HG03354 (cell line): ENCODE data around the gene HIRIP3.

Source experiments
- ATAC-seq: cut with Tn5 transposase; IDR thresholded peaks from one replicate; pipeline ENCODE4 v1.9.1; 2021; ENCODE audit warnings: mild to moderate bottlenecking; ENCODE audit not compliant: unreplicated experiment, poor library complexity, severe bottlenecking

Gene HIRIP3

DNA sequence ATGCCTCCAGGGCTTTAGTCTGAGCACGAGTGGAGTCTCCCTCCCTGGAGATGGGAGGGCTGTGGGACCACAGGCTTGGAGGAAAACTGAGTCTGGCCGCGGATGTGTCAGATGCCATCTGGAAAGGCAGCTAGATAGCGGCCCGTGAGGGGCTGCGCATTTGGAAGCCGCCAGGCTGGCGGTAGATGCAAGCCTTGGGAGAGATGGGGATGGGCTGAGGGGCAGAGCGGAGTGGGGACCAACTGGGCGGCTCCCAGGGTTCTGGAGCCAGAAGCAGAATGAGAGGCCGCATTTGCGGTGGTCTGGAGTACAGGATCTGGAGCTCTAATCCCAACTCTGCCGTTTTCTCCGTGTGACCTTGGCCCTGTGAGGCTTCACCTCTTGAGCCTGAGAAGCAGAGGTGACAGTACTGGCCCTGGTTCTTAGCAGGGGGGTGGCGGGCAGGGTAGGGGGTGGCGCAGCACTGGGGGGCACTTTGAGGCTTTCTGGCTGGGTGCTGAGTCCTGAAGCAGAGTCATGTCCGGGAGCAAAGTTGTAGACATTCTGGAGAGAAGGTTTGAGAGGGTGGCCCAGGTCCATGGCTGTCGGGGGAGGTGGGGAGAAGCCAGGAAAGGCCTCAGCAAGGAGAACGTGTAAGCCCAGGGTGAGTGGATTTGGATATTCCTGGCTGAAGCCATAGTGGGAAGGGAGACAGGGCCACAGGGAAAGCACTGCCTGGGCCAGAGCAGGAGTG, 7.4 kb upstream of the HIRIP3 start:
- ATAC-seq, result no peak

DNA sequence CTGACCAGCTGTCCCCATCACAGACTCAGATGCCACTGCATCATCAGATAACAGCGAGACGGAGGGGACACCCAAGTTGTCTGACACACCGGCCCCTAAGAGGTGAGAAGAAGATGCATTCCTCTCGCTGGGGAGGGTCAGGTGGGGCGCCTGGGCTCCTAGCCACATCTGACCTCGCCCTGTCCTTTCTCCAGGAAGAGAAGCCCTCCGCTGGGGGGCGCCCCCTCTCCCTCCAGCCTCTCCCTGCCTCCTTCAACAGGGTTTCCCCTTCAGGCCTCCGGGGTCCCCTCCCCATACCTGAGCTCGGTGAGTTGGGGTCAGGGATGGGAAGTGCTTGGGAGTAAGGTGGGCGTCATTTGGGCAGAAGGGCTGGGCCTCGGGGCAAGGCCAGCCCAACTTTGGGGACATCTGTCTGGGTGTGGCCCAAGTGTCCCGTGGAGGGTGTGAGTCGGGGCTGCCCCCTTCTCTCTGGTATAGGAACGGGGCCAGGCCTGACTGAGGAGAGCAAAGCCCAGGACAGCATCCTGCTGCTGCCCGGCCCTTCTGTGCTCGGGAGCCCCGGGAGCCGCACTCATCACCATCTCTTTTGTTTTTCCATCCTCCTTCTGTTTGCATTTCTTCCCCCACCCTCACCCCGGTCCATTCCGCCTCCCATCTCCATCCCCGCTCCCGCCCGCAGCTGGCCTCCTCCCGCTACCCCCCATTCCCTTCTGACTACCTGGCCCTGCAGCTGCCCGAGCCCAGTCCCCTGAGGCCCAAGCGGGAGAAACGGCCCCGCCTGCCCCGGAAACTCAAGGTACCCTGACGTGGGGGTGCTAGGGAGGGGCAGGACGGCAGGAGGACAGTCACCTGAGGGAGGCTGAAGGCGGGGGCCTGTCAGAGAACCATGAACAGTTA, 5.6 kb upstream of the HIRIP3 start:
- no peak for ATAC-seq

DNA sequence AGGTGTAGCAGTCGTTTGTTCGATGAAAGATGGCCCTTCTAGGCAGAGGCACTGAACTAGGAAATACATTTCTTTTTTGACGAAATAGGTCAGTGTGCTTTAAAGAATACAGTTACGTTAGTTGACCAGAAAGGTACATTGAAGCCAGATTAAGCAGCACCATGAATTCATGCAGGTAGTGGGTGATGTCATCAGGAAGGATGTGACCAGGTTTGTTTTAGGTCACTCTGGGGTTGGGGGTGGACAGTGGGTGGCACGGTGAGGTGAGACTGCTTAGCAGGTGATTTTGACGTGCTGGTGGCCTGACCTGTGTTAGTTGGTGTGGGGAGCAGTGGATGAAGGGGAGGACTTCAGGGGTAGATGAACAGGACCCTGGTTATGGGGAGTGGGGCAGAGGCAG, 4.2 kb upstream of the HIRIP3 start:
- ATAC-seq, result no peak

DNA sequence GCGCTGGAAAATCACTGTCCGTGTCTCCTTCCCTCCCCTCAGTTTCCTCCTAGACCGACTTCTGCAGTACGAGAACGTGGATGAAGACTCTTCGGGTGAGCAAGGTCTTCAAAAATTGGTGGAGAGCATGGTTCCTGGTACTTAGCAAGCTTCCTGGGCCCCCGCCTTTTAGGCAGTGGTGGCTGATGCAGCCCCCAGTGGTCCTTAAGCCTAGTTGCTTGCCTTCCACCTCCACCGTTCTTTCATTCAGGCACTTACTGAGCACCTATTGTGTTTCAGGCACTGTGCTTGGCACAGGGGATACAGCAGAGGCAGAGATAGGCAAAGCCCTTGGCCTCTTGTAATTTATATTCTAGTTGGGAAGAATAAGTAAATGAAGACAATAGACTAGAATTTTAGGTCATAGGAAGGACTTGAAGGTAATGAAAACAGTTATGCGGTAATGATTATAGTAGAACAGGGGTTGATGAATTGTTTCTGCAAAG, 1.4 kb upstream of the HIRIP3 start:
- ATAC-seq, result no peak

DNA sequence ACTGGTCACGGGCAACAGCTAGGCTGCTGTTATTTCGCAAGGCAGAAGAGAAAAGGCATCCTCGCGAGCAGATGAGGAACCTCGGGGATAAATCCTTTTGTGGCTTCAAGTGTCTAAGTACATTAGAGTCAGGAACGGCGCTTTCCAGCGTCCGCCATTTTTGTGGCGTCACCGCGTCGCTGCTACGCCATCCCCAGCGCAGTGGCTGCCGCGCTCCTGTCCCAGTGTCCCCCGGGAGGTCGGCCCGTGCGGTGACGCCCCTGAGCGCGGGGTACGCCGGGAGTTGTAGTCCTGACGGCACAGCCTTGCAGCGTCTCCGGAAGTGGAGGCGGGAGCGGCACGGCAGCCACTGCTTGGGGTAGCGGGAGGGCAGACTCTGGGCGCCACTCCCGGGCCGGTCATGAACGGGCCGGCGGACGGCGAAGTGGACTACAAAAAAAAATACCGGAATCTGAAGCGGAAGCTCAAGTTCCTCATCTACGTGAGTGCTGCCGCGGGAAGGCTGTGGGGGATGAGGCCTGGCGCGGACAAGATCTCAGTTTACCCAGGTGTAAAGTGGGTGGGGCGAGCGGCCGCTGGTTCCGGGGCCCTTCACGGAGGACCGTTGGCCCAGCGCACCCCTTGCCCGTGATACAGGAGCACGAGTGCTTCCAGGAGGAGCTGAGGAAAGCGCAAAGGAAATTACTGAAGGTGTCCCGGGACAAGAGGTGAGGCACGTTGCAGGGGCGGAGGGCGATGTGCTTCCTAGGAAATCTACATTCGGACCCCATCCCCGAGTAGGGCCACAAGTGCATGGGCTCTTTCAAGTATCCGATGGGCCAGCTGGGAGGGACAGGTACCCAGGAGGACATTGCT, 721 bp upstream of the HIRIP3 start, which contains the start of gene INO80E:
Gene INO80E (plus strand): TSS at position 331 of the 855 bp plus-strand sequence. CDS start 70 bp downstream, at position 401.
- ATAC-seq, result peak; percentile 90

DNA sequence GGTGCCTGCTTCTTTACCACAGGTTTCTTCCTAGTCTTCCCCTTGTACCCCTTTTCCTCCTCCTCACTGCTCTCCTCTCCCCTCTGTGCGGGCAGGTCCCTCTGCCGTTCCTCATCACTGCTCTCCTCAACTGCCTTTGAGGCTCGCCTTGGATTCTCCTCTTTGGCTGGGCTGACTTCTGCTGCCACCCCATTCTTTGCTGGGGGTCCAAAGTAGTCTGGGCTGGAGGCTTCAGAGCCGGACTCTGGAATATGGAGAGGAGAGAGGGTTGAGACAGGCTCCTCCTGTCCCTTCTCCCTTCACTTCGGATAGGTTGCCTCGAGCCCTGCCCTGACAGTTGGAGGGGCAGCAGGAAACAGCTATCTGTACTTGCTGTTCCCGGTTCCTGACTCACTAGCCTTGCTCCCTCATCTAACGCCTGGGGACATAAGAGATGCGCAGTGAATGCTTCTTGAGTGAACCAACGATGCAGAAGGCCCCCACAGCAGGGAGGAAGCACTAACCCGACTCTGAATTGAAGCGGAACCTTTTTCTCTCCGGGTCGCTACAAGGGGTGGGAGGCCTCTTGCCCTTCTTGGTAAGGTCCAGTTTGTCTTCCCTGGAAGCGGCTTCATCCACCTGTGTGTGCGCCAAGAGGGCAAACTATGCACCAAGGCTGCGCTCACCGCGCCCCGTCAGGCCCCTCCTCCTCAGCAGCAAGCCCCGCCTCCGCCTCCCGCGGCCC, 655 bp downstream of the HIRIP3 start:
- ATAC-seq, result peak; percentile 48

DNA sequence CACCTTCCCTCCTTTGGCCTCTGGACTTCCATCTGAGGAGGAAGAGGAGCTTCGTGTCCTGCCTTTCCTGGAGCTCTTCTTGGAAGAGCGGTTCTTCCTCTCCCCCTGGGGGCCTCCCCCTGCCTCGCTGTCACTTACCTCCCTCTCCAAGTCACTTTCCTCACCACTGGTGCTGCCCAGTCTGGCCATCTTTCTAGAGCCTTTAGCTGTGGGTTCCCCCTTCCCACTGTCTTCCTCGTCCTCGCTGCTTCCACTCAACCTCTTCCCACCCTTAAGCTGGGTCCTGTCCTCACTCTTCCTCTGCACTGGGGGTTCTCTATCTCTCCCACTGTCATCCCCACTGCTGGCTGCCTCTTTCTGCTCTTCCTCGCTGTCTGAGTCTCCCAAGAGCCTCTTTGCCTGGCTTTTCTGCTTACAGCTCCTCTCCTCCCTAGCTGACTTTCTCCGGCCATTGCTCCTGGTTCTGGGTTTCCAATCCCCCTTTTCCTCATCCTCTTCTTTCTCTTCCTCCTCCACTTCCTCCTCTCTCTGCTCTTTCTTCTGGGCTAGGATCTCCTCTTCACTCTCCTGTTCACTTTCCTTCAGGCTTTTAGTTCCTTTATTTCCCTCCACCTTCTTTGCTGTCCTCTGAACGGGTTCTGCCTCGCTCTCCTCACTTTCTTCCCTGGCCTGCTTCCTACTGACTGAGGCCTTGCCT, 1.4 kb downstream of the HIRIP3 start:
- ATAC-seq, result no peak

DNA sequence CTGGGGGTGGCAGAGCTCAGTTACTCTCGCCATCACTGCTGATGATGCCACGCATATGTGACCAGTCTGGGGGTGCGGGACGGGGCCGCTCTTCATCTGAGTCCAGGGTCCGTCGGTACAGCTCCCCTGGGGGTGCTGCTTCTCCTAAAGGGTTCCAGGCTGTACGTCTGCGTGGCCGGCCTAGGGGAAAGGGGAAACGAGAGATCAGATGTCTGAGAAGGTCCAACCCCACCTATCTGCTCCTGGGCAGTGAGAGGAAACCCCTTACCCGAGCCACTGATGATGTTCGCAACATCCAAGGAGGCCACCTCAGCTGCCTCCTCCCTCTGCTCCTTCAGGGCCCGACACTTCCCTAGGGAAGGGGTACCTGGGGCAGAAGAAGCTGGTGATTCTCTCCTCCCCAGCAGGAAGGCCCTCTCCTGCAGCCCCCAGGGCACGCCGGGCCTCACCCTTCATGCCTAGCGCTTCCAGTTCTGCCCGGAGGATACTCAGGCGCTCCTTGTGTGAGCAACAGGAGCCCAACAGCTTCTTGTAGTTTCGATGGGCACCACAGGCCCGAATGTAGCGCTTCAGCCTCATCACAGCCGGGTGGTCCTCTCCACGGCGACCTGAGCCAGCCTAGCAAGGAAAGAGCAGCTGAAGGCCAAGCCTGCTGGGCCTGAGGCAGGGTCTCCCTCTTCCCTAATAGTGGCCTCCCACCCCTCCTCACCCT, 2.1 kb downstream of the HIRIP3 start:
- ATAC-seq, result no peak

DNA sequence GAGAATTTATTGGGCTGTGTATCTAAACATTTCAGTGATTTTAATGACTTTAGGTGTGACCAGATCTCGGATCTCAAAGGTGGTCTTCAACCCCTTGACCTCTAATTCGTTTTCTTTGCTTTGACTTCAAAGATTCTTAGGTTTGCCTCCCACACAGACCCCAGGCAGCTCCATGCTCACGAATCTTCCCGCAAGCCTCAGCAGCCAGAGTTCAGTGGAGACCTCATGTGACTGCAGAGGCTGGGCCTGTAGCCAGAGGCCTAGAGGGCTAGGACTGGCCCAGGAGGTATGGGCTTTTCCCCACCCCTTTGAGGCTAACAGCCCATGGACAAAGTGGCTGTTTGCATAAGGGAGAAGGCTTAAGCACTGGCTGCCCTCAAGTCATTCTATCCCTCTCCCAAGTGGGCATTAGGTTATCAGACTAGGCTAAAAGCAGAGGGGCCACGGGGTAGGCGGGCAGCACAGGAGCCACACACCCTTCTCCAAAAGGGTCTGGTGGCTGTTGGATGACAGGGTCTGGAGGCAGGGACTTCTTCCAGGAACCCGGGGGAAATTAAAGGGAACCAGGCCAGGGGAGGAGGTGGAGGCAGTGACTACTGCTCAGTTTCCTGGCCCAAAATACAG, 3.0 kb downstream of the HIRIP3 start:
- no peak for ATAC-seq

DNA sequence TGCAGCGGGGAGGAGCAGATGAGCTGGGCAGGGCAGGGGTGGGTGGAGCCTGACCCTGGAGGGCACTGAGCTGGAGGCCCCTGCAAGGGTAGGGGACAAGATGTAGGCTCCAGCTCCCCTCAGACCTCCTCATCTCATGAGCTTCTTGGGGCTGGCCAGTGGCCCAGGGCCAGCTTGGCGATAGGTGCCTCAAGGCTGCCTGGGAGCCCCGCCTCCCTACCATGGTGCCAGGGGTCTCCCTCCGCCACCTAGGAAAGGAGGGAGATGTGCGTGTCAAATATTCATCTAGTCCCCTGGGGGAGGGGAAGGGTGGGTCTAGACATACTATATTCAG, 3.9 kb downstream of the HIRIP3 start:
- ATAC-seq, result no peak

DNA sequence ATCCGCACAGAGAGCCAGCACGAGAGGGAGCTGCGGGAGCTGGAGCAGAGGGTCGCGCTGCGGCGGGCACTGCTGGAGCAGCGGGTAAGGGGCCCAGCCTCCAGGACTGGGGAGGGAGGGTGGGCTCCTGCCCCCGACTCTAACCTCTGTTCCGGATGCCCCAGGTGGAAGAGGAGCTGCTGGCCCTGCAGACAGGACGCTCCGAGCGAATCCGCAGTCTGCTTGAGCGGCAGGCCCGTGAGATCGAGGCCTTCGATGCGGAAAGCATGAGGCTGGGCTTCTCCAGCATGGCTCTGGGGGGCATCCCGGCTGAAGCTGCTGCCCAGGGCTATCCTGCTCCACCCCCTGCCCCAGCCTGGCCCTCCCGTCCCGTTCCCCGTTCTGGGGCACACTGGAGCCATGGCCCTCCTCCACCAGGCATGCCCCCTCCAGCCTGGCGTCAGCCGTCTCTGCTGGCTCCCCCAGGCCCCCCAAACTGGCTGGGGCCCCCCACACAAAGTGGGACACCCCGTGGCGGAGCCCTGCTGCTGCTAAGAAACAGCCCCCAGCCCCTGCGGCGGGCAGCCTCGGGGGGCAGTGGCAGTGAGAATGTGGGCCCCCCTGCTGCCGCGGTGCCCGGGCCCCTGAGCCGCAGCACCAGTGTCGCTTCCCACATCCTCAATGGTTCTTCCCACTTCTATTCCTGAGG, 4.4 kb downstream of the HIRIP3 start:
- no peak for ATAC-seq

DNA sequence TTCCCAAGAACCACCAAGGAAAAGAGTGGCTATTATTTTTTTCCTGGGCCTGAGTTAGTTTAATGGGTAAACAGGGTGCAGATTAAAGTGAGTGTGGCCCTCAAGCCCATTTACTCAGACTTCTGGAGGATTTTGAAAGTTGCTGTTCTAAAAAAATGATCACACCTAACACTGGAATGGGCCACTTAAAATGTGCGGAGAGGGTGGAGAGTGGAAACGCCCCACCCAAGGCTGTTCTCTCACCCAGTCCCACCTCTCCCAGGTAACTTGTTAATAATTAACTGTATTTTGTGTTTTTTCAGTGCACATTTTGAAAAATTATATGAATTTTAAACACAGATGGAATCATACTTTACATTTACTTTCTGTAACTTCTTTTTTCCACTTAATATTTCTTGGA, 5.4 kb downstream of the HIRIP3 start:
- no peak for ATAC-seq

DNA sequence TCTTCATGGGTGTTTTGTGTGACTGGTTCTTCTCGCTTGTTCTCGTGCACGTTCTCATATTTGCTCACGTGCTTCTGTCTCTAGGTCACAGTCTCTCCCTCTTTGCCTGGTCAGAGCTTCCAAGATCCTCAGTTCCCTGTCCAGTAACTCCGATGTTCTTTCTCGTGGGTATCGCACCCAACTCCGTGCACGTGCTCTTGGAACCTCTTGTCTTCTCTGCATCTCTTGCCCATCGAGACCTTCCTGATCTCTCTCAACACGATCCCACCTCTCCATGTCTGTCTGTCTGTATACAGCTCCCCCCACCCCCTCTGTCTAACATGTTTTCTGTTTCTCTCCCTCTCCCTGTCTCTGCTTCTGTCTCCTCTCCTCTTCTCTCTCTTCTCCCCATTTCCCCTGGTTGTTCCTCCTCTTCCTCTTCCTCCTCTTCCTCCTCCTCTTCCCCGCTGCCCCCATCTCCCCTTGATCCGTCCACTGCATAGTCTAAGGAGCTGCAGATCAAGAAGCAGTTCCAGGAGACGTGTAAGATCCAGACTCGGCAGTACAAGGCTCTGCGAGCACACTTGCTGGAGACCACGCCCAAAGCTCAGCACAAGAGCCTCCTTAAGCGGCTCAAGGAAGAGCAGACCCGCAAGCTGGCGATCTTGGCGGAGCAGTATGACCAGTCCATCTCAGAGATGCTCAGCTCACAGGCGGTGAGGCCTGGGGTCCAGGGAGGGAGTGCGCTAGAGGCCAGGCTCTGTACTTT, 6.1 kb downstream of the HIRIP3 start:
- ATAC-seq, result no peak

DNA sequence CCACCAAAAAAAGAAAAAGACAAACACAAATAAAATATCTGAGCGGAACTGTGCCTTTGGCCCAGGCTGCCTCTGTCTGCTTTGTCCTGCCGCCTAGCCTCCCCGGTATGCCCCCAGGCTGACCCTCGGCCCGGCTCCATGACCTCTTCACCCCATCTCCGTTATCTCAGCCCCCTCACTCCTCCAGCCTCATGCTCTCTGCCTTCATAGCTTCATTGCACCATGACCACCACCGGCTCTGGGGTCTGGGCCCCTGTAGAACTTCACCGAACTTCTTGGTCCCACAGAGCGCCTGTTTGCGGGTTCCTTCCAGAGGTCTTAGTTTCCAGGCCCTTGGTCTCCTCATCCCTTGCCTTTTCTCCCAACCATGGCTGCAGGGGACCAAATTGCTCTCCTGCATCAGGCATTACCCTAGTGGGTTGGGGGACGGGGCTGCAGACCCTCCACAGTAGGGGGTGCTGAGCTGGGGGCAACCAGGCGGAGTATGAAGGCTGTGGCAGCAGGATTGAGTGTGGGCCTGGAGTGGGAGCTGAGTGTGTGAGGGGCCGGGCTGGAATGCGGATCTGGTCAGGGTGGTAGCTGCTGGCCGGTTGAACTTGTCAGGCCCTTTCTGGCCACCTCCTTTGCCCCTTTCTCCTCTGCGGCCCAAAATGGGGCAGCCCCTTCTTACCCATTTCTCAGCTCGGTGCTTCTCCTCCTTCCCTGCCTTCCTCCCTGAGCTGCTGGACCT, 6.9 kb downstream of the HIRIP3 start:
- ATAC-seq, result no peak

DNA sequence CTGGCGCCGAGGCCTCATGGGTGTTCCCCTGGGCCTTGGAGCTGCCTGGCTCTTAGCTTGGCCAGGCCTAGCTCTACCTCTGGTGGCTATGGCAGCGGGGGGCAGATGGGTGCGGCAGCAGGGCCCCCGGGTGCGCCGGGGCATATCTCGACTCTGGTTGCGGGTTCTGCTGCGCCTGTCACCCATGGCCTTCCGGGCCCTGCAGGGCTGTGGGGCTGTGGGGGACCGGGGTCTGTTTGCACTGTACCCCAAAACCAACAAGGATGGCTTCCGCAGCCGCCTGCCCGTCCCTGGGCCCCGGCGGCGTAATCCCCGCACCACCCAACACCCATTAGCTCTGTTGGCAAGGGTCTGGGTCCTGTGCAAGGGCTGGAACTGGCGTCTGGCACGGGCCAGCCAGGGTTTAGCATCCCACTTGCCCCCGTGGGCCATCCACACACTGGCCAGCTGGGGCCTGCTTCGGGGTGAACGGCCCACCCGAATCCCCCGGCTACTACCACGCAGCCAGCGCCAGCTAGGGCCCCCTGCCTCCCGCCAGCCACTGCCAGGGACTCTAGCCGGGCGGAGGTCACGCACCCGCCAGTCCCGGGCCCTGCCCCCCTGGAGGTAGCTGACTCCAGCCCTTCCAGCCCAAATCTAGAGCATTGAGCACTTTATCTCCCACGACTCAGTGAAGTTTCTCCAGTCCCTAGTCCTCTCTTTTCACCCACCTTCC, 7.9 kb downstream of the HIRIP3 start:
- ATAC-seq, result no peak
